HepG2 (cell line): ENCODE data around the gene CSNK1G3. TPM values are rescaled to one million over a fixed set of nuclear protein-coding genes. Genes with fewer than 3 reads are reported as not detected.

Experiments used
- ATAC-seq: fragments of 200-7000 bp; cut with Tn5 transposase; 3 replicates; pipeline ENCODE4 v1.9.1; 2020; ENCODE audit warnings: mild to moderate bottlenecking, moderate library complexity
- BruUV-seq: library from RNA; stranded (reverse); fragments of 400-500 nt; replicated peaks from 2 replicates; lab custom pipeline; 2021; lab: Mats Ljungman, UMichigan
- CTCF ChIA-PET: fragments of 300-600 bp; formaldehyde crosslinking; extraction: SDS; loops from one replicate; lab custom pipeline; 2021; ENCODE audit warnings: low total read pairs, inconsistent platforms, low intra/inter-chr PET ratio; lab: Yijun Ruan, JAX
- POLR2A ChIA-PET: fragments of 350-600 bp; sonication (Branson Sonifier 250); formaldehyde crosslinking; loops from one replicate; lab custom pipeline; 2020; ENCODE audit warnings: antibody characterized with exemption, inconsistent platforms; lab: Yijun Ruan, JAX
- DNase-seq: peaks from one replicate; pipeline ENCODE4 v3.0.0-alpha.2; 2015; ENCODE audit warnings: low spot score
- FAIRE-seq: peaks from 3 replicates; lab custom pipeline; 2011; peaks lifted over from hg19 to GRCh38; lab: Jason Lieb, UNC
- H2AFZ ChIP-seq: one replicate; pipeline ENCODE4 v1.6.1; 2011; ENCODE audit warnings: low read length, inconsistent platforms
- H3K27ac ChIP-seq: fragments of 300-600 bp; 3 replicates; pipeline ENCODE4 v1.8.0; 2011; ENCODE audit warnings: mixed run types, mild to moderate bottlenecking, mixed read lengths, low read length, inconsistent platforms; ENCODE audit not compliant: insufficient read depth; ENCODE audit errors: extremely low read length
- H3K27me3 ChIP-seq, 2 experiments: fragments of 200-600 bp in 1 of 2; 2 replicates in 1 of 2; 3 replicates in 1 of 2; pipeline versions ENCODE4 v1.6.0 to v1.8.0; 2011; ENCODE audit warnings: low read length in 2 of 2, mild to moderate bottlenecking in 2 of 2, moderate library complexity in 2 of 2, inconsistent platforms in 1 of 2; ENCODE audit not compliant: insufficient read depth in 2 of 2, control insufficient read depth in 1 of 2
- H3K36me3 ChIP-seq, 2 experiments: fragments of 200-600 bp in 1 of 2; replicated peaks in 1 of 2; 2 replicates in 1 of 2; 3 replicates in 1 of 2; pipeline versions ENCODE4 v1.5.1 to v1.8.0; 2011; ENCODE audit warnings: low read length in 2 of 2, inconsistent platforms in 1 of 2; ENCODE audit not compliant: insufficient read depth in 2 of 2, control insufficient read depth in 1 of 2
- H3K4me1 ChIP-seq: 2 replicates; pipeline ENCODE4 v1.5.1; 2012; ENCODE audit warnings: low read length, inconsistent platforms; ENCODE audit not compliant: insufficient read depth
- H3K4me2 ChIP-seq: 2 replicates; pipeline ENCODE4 v1.6.0; 2011; ENCODE audit warnings: low read depth, low read length, inconsistent platforms
- H3K4me3 ChIP-seq, 3 experiments: fragments of 200-600 bp in 1 of 3; sonication (generic), shearing (Covaris generic) in 1 of 3; replicated peaks in 1 of 3; 2 replicates each; pipeline ENCODE4 v1.5.1; 2011 to 2016; ENCODE audit warnings: low read length in 3 of 3, inconsistent platforms in 2 of 3, low read depth in 2 of 3, mild to moderate bottlenecking in 2 of 3, control low read depth in 1 of 3, mixed read lengths in 1 of 3; ENCODE audit not compliant: insufficient read depth in 1 of 3
- H3K79me2 ChIP-seq: one replicate; pipeline ENCODE4 v1.6.1; 2011; ENCODE audit warnings: low read length, inconsistent platforms; ENCODE audit not compliant: insufficient read depth
- H3K9ac ChIP-seq: 2 replicates; pipeline ENCODE4 v1.6.0; 2011; ENCODE audit warnings: mild to moderate bottlenecking, low read depth, low read length, inconsistent platforms; ENCODE audit not compliant: insufficient read depth
- H3K9me3 ChIP-seq: 2 replicates; pipeline ENCODE4 v1.5.1; 2012; ENCODE audit warnings: mild to moderate bottlenecking, low read length
- H4K20me1 ChIP-seq: 2 replicates; pipeline ENCODE4 v1.6.0; 2011; ENCODE audit warnings: inconsistent platforms, mild to moderate bottlenecking, low read length, moderate library complexity; ENCODE audit not compliant: insufficient read depth
- HNF4G ChIP-seq, 2 experiments: sonication (generic) in 1 of 2; formaldehyde crosslinking in 1 of 2; IDR thresholded peaks; 2 replicates each; pipeline versions ENCODE4 v1.4.0 to v1.6.1; 2011 to 2020; ENCODE audit warnings: borderline replicate concordance in 2 of 2, low read depth in 2 of 2, mild to moderate bottlenecking in 2 of 2, low read length in 1 of 2, missing genetic modification reagents in 1 of 2, moderate library complexity in 1 of 2
- PPARG ChIP-seq: conservative IDR thresholded peaks from 2 replicates; pipeline ENCODE4 v1.6.1; 2016; ENCODE audit warnings: missing biosample characterization, missing genetic modification reagents
- TBX2 ChIP-seq: sonication (generic); formaldehyde crosslinking; IDR thresholded peaks from 2 replicates; pipeline ENCODE4 v1.5.0; 2020; ENCODE audit warnings: missing genetic modification reagents, mild to moderate bottlenecking, borderline replicate concordance
- TRIM24 ChIP-seq: sonication (generic); formaldehyde crosslinking; IDR thresholded peaks from 2 replicates; pipeline ENCODE4 v1.8.0; 2022; ENCODE audit warnings: mild to moderate bottlenecking, missing genetic modification reagents
- ZMAT3 ChIP-seq: sonication (generic); formaldehyde crosslinking; conservative IDR thresholded peaks from 2 replicates; pipeline ENCODE4 v1.7.0; 2021; ENCODE audit warnings: missing genetic modification reagents
- ZNF460 ChIP-seq: sonication (generic); formaldehyde crosslinking; IDR thresholded peaks from 2 replicates; pipeline ENCODE4 v1.5.1; 2020; ENCODE audit warnings: missing genetic modification reagents, mild to moderate bottlenecking, borderline replicate concordance
- ZNF670 ChIP-seq: sonication (generic); formaldehyde crosslinking; IDR thresholded peaks from 2 replicates; pipeline ENCODE4 v1.8.0; 2022; ENCODE audit warnings: mild to moderate bottlenecking, missing genetic modification reagents, borderline replicate concordance
- ZNF816 ChIP-seq: sonication (generic); formaldehyde crosslinking; IDR thresholded peaks from 2 replicates; pipeline ENCODE4 v1.8.0; 2022; ENCODE audit warnings: missing genetic modification reagents, mild to moderate bottlenecking, borderline replicate concordance
- ZSCAN12 ChIP-seq: sonication (generic); formaldehyde crosslinking; IDR thresholded peaks from 2 replicates; pipeline ENCODE4 v1.9.0; 2021; ENCODE audit warnings: mild to moderate bottlenecking, missing genetic modification reagents
- WGBS: methylation state at CpG from one replicate; pipeline ENCODE4 v1.1.6; 2017; ENCODE audit warnings: low lambda C conversion rate; 5-methylcytosine and 5-hydroxymethylcytosine counted together
- in situ Hi-C: cut with HindIII; loops from 2 replicates; pipeline ENCODE4 v1.10.0; 2017; ENCODE audit warnings: low pct_unique_long_range_greater_than_20kb; ENCODE audit not compliant: extremely low pct_ligation_motif_present
- intact Hi-C: fragments of 100-400 bp; cut with micrococcal nuclease; formaldehyde crosslinking; loops from one replicate; pipeline ENCODE4 v1.10.0; 2022; ENCODE audit not compliant: unreplicated experiment
- polyA plus RNA-seq, 8 experiments: library from polyadenylated mRNA; depleted of rRNA in 3 of 8; stranded (reverse) in 7 of 8; unstranded in 1 of 8; fragments of >200 nt; fragmentation: Illumina TruSeq in 4 of 8; extraction: Trizol in 4 of 8; gene quantifications; 2 replicates each; pipeline versions ENCODE4 v1.2.1 to v1.2.3, GENCODE V29; 2011 to 2016; ENCODE audit warnings: low read depth in 4 of 8, missing spikeins in 1 of 8, mixed read lengths in 1 of 8; ENCODE audit not compliant: insufficient read depth in 1 of 8
- total RNA-seq, 5 experiments: library from RNA; depleted of rRNA; stranded (reverse); fragments of >200 nt; fragmentation: Illumina TruSeq; extraction: Trizol; gene quantifications; 2 replicates each; pipeline ENCODE4 v1.2.3, GENCODE V29; 2016; ENCODE audit warnings: low read depth in 1 of 5
- TF ChIP-seq, protein P1 (sequence below): sonication (generic); formaldehyde crosslinking; IDR thresholded peaks from 2 replicates; pipeline ENCODE4 v1.5.0; 2020; ENCODE audit warnings: missing genetic modification reagents
- TF ChIP-seq, protein P2 (sequence below): sonication (generic); formaldehyde crosslinking; IDR thresholded peaks from 2 replicates; pipeline ENCODE4 v1.5.1; 2020; ENCODE audit warnings: mild to moderate bottlenecking, missing genetic modification reagents, moderate library complexity
- TF ChIP-seq, protein P3 (sequence below): IDR thresholded peaks from 2 replicates; pipeline ENCODE4 v1.6.1; 2012; ENCODE audit warnings: low read length, improper control_type of control experiment
- TF ChIP-seq, protein P4 (sequence below): IDR thresholded peaks from 2 replicates; pipeline ENCODE4 v1.6.1; 2016; ENCODE audit warnings: mild to moderate bottlenecking, missing biosample characterization, missing genetic modification reagents

The CSNK1G3 gene
- total and polyA plus RNA-seq, 2 of the 13 experiments (the other 11 are each of a cell fraction or from before 2014, with no cell fraction given): 11.3 to 31.5 TPM

DNA sequence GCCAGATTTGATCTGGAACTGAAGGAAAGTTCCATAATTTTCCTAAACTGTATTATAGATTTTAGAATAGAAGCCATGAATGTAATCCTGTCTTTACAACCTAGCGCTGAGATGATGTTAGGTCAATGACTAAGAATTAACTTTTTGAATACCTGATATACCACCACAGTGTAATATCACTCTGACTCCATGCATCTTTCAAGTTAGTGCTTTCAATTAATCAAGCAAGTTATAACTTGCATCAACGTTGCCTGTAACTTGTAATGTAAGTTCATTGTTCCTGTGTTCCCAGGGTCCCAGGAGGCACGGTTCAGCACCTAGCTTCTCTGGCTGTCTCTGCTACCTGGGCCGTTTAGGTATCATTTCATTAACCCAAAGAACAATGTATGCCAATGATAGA, 139.3 kb downstream of the CSNK1G3 start:
- CTCF ChIA-PET: no interaction called here
- FAIRE-seq (no peak), ATAC-seq (no peak), DNase-seq (no peak)
- H3K79me2 ChIP-seq: no peaks in the 10 kb centered on the region
- POLR2A ChIA-PET: no interaction called here
- no peaks in the 10 kb centered on the region for H3K9me3 ChIP-seq
- H4K20me1 ChIP-seq: no peaks in the 10 kb centered on the region
- H3K27me3 ChIP-seq: no peaks in the 10 kb centered on the region
- no peaks in the 10 kb centered on the region for H3K36me3 ChIP-seq
- in situ Hi-C loops (no loop called here), intact Hi-C loops (no loop called here)
- TF ChIP-seq, protein P1, sequence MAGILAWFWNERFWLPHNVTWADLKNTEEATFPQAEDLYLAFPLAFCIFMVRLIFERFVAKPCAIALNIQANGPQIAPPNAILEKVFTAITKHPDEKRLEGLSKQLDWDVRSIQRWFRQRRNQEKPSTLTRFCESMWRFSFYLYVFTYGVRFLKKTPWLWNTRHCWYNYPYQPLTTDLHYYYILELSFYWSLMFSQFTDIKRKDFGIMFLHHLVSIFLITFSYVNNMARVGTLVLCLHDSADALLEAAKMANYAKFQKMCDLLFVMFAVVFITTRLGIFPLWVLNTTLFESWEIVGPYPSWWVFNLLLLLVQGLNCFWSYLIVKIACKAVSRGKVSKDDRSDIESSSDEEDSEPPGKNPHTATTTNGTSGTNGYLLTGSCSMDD (CRISPR knock-in tag): no peak
- TF ChIP-seq, protein P2, sequence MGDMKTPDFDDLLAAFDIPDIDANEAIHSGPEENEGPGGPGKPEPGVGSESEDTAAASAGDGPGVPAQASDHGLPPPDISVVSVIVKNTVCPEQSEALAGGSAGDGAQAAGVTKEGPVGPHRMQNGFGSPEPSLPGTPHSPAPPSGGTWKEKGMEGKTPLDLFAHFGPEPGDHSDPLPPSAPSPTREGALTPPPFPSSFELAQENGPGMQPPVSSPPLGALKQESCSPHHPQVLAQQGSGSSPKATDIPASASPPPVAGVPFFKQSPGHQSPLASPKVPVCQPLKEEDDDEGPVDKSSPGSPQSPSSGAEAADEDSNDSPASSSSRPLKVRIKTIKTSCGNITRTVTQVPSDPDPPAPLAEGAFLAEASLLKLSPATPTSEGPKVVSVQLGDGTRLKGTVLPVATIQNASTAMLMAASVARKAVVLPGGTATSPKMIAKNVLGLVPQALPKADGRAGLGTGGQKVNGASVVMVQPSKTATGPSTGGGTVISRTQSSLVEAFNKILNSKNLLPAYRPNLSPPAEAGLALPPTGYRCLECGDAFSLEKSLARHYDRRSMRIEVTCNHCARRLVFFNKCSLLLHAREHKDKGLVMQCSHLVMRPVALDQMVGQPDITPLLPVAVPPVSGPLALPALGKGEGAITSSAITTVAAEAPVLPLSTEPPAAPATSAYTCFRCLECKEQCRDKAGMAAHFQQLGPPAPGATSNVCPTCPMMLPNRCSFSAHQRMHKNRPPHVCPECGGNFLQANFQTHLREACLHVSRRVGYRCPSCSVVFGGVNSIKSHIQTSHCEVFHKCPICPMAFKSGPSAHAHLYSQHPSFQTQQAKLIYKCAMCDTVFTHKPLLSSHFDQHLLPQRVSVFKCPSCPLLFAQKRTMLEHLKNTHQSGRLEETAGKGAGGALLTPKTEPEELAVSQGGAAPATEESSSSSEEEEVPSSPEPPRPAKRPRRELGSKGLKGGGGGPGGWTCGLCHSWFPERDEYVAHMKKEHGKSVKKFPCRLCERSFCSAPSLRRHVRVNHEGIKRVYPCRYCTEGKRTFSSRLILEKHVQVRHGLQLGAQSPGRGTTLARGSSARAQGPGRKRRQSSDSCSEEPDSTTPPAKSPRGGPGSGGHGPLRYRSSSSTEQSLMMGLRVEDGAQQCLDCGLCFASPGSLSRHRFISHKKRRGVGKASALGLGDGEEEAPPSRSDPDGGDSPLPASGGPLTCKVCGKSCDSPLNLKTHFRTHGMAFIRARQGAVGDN (CRISPR knock-in tag): no peak
- TF ChIP-seq, protein P3, sequence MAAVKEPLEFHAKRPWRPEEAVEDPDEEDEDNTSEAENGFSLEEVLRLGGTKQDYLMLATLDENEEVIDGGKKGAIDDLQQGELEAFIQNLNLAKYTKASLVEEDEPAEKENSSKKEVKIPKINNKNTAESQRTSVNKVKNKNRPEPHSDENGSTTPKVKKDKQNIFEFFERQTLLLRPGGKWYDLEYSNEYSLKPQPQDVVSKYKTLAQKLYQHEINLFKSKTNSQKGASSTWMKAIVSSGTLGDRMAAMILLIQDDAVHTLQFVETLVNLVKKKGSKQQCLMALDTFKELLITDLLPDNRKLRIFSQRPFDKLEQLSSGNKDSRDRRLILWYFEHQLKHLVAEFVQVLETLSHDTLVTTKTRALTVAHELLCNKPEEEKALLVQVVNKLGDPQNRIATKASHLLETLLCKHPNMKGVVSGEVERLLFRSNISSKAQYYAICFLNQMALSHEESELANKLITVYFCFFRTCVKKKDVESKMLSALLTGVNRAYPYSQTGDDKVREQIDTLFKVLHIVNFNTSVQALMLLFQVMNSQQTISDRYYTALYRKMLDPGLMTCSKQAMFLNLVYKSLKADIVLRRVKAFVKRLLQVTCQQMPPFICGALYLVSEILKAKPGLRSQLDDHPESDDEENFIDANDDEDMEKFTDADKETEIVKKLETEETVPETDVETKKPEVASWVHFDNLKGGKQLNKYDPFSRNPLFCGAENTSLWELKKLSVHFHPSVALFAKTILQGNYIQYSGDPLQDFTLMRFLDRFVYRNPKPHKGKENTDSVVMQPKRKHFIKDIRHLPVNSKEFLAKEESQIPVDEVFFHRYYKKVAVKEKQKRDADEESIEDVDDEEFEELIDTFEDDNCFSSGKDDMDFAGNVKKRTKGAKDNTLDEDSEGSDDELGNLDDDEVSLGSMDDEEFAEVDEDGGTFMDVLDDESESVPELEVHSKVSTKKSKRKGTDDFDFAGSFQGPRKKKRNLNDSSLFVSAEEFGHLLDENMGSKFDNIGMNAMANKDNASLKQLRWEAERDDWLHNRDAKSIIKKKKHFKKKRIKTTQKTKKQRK: no peak
- TF ChIP-seq, protein P4, sequence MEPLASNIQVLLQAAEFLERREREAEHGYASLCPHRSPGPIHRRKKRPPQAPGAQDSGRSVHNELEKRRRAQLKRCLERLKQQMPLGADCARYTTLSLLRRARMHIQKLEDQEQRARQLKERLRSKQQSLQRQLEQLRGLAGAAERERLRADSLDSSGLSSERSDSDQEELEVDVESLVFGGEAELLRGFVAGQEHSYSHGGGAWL (CRISPR knock-in tag): no peak
- no peak for TF ChIP-seq ZNF816 (CRISPR knock-in tag)
- TF ChIP-seq ZSCAN12 (CRISPR knock-in tag): no peak
- TF ChIP-seq TRIM24: no peak
- TF ChIP-seq HNF4G (IDR thresholded peaks at IDR 0.05; ENCODE audit: borderline replicate concordance, low read depth, low read length): no peak
- no peak for TF ChIP-seq HNF4G (CRISPR knock-in tag; IDR thresholded peaks at IDR 0.05; ENCODE audit: borderline replicate concordance, low read depth)
- TF ChIP-seq ZNF460 (CRISPR knock-in tag): no peak
- no peak for TF ChIP-seq TBX2 (CRISPR knock-in tag)
- TF ChIP-seq ZNF670 (CRISPR knock-in tag): no peak
- TF ChIP-seq ZMAT3 (CRISPR knock-in tag): no peak
- no peak for TF ChIP-seq PPARG (CRISPR knock-in tag)
- no peak overlapping the region for H3K4me3 ChIP-seq
- BruUV-seq: no TSS peak
- H3K27ac ChIP-seq: no peak overlapping the region
- H3K4me2 ChIP-seq: no peak overlapping the region
- WGBS: 44% methylated on average over 4 of the region's 4 CpGs
- no peak overlapping the region for H2AFZ ChIP-seq
- no peak overlapping the region for H3K9ac ChIP-seq
- H3K4me1 ChIP-seq: no peaks in the 10 kb centered on the region
